ENCODE results near the gene DNAH10. TPM values are rescaled to one million over a fixed set of nuclear protein-coding genes. Genes with fewer than 3 reads are reported as not detected.
A peak's percentile ranks its signal among the peaks of the same experiment; 100 is the strongest.

Gene DNAH10
- total and polyA plus RNA-seq, 2 of the 13 experiments (the other 11 are each of a cell fraction or from before 2014, with no cell fraction given) = 0.01 to 0.02 TPM

- POLR2A ChIA-PET = no interaction called here
- H2AFZ ChIP-seq (ENCODE audit: low read length) = no peak overlapping the region
- ATAC-seq (no peak), FAIRE-seq (no peak), DNase-seq (ENCODE audit: low spot score) (no peak)
- intact Hi-C loops (cut with micrococcal nuclease; ENCODE audit: unreplicated experiment) = no loop called here
- H3K79me2 ChIP-seq (ENCODE audit: insufficient read depth, low read length) = no peaks in the 10 kb centered on the region
- no peaks in the 10 kb centered on the region for H3K9me3 ChIP-seq (ENCODE audit: low read length)
- peaks cover 0 to 5% of the 10 kb centered on the region in 2 experiments; a peak in 1 of 5 replicates for H3K36me3 ChIP-seq (replicated peaks in 1 of 2; ENCODE audit: control insufficient read depth in 1 of 2, insufficient read depth in 2 of 2, low read length in 2 of 2)
- in situ Hi-C loops (cut with HindIII; ENCODE audit: extremely low pct_ligation_motif_present, low pct_unique_long_range_greater_than_20kb) = no loop called here
- CTCF ChIA-PET (ENCODE audit: low intra/inter-chr PET ratio, low total read pairs) = no interaction called here
- H3K4me2 ChIP-seq (ENCODE audit: low read depth, low read length) = no peak overlapping the region
- no peak overlapping the region for H3K4me3 ChIP-seq (replicated peaks in 1 of 3; ENCODE audit: insufficient read depth in 1 of 3, low read depth in 2 of 3, low read length in 3 of 3)
- TSS peak; percentile 36 for BruUV-seq (replicated peaks)
- H3K4me1 ChIP-seq (ENCODE audit: insufficient read depth, low read length) = no peaks in the 10 kb centered on the region
- no peak overlapping the region for H3K9ac ChIP-seq (ENCODE audit: insufficient read depth, low read depth, low read length)
- H4K20me1 ChIP-seq (ENCODE audit: insufficient read depth, low read length) = no peaks in the 10 kb centered on the region
- H3K27me3 ChIP-seq (ENCODE audit: control insufficient read depth in 1 of 2, insufficient read depth in 2 of 2, low read length in 2 of 2) = peaks cover 0 to 5% of the 10 kb centered on the region in 2 experiments; a peak in 1 of 5 replicates
- 98% methylated on average over 18 of the region's 18 CpGs for WGBS (ENCODE audit: low lambda C conversion rate)
- H3K27ac ChIP-seq (ENCODE audit: extremely low read length, insufficient read depth, low read length) = no peak overlapping the region
- TF ChIP-seq KDM4B (CRISPR knock-in tag; IDR thresholded peaks at IDR 0.05) (no peak), ZNF382 (CRISPR knock-in tag; IDR thresholded peaks at IDR 0.05; ENCODE audit: borderline replicate concordance) (no peak), MXD3 (CRISPR knock-in tag; IDR thresholded peaks at IDR 0.05) (no peak), ATF7 (IDR thresholded peaks at IDR 0.05) (no peak), ATF7 (CRISPR knock-in tag; IDR thresholded peaks at IDR 0.05) (no peak), RORA (CRISPR knock-in tag; IDR thresholded peaks at IDR 0.05) (no peak), ZBTB2 (CRISPR knock-in tag; IDR thresholded peaks at IDR 0.05; ENCODE audit: low read depth) (no peak), ELF3 (CRISPR knock-in tag; IDR thresholded peaks at IDR 0.05) (no peak), PRMT3 (CRISPR knock-in tag; IDR thresholded peaks at IDR 0.05; ENCODE audit: borderline replicate concordance, low read depth) (no peak), HOXA9 (CRISPR knock-in tag; IDR thresholded peaks at IDR 0.05; ENCODE audit: borderline replicate concordance) (no peak), ZMYM2 (CRISPR knock-in tag; IDR thresholded peaks at IDR 0.05) (no peak), SP140L (CRISPR knock-in tag; IDR thresholded peaks at IDR 0.05; ENCODE audit: borderline replicate concordance) (no peak), ZBTB26 (CRISPR knock-in tag; IDR thresholded peaks at IDR 0.05; ENCODE audit: borderline replicate concordance) (no peak), LCORL (IDR thresholded peaks at IDR 0.05) (no peak), LCORL (CRISPR knock-in tag; IDR thresholded peaks at IDR 0.05) (no peak), MAF1 (CRISPR knock-in tag; IDR thresholded peaks at IDR 0.05; ENCODE audit: borderline replicate concordance) (no peak)
Measured at GRCh38 chr12:123936471-123936870, 174.4 kb downstream of the DNAH10 start.
